ENCODE measurements around the gene THBD.

The THBD gene

DNA sequence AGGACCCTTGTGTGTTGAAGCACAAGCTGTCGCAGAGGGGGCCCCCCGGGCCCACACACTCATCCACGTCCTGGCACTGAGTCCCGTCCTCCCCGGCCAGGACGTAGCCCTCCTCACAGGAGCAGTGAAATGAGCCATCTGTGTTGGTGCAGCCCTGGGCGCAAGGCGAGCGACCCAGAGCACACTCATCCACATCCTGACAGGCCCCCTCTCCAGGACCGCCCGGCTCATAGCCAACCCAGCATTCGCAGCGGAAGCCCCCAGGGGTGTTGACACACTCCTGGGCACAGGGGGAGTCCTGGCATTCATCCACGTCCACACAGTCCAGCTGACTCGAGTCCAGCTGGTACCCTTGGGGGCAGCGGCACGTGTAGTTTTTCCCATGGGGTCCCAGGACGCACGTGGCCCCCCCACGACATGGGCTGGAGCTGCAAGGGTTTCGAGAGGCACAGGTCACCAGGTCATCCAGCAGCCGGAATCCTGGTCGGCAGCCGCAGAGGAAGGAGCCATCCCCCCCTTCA lies 35.4 kb upstream of the THBD start:
- H3K27ac ChIP-seq (ENCODE audit: low read depth in 2 of 2, low read length in 2 of 2), result peak overlapping the region; percentile 58 to 61
- no peaks in the 10 kb centered on the region for H3K9me3 ChIP-seq (ENCODE audit: control insufficient read depth in 2 of 2, low read length in 2 of 2)
- H3K4me3 ChIP-seq (ENCODE audit: low read length in 2 of 2), result peak overlapping the region in 1 of 2 donors; percentile 50
- peak overlapping the region in 1 of 2 donors; percentile 24 for H3K9ac ChIP-seq (ENCODE audit: low read depth in 1 of 2, low read length in 2 of 2)
- no peaks in the 10 kb centered on the region for H3K36me3 ChIP-seq (ENCODE audit: control insufficient read depth in 2 of 2, insufficient read depth in 2 of 2, low read length in 2 of 2)
- H3K4me1 ChIP-seq (ENCODE audit: control insufficient read depth in 2 of 2, insufficient read depth in 2 of 2, low read length in 2 of 2), result no peaks in the 10 kb centered on the region
- H3K27me3 ChIP-seq (ENCODE audit: control insufficient read depth in 2 of 2, insufficient read depth in 2 of 2, low read length in 2 of 2), result no peaks in the 10 kb centered on the region

DNA sequence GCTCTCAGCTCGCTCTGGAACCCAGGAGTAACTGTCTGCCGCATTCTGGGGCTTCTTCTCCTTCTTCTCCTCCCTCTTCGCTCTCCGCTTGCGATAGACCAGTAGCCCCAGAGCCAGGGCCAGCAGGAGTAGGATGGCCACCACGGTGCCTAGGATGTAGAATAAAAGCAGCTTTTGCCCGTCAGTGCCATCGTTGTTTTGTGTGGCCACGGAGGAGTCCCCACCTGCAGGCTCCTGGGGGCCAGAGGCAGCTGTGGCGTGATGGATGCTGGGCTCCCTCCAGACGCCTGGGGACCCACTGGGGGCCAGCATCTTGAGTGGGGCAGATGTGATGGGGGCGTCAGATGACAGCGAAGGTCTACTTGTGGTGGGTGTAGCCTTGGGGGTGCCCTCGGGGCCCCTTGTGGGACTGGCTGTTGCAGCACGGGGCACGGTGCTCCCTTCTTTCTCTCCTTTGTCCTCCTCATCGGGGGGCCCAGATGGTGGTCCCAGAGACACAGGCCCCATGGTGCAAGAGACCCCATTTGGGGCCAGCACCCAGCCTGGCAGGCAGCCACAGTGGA lies 34.9 kb upstream of the THBD start:
- Histone ChIP-seq H3K9me3 (ENCODE audit: control insufficient read depth in 2 of 2, low read length in 2 of 2) (no peaks in the 10 kb centered on the region), H3K9ac (ENCODE audit: low read depth in 1 of 2, low read length in 2 of 2) (peak overlapping the region; percentile 14 to 24), H3K27me3 (ENCODE audit: control insufficient read depth in 2 of 2, insufficient read depth in 2 of 2, low read length in 2 of 2) (no peaks in the 10 kb centered on the region), H3K4me1 (ENCODE audit: control insufficient read depth in 2 of 2, insufficient read depth in 2 of 2, low read length in 2 of 2) (no peaks in the 10 kb centered on the region), H3K27ac (ENCODE audit: low read depth in 2 of 2, low read length in 2 of 2) (peak overlapping the region; percentile 58 to 61), H3K36me3 (ENCODE audit: control insufficient read depth in 2 of 2, insufficient read depth in 2 of 2, low read length in 2 of 2) (no peaks in the 10 kb centered on the region), H3K4me3 (ENCODE audit: low read length in 2 of 2) (peak overlapping the region; percentile 33 to 50)

DNA sequence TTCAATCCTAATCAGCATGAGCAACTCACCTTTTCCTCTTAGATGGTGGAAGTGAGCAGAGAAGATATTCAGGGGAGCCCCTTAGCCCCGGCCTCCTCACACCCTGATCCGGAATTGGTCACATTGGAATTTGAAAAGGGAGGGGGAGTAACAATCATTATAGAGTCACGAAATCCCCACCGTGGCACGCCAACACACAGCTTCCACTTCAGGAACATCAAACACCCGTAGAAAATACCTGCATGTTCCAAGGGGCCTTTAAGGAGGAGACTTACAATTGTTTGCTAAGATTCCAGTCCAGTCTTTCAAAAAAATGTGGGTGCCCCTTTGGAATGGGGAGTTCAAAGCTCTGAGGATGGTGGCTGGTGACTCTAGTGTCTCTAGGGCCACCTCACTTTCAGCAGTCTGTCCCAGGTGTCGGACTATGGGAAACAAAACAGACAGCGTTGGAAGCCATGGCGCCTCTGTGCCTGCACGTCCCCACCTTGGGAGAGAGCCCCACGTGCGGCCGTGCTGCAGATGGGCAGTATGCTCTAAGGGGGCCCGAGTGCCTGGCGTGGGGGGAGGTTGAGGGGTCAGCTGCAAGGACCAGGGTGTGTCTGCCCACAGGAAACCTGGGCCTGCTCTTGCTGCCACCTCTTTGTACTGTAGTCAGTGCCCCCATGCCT lies 34.2 kb upstream of the THBD start:
- H3K9ac ChIP-seq (ENCODE audit: low read depth in 1 of 2, low read length in 2 of 2), result peak overlapping the region; percentile 32 to 37
- H3K4me3 ChIP-seq (ENCODE audit: low read length in 2 of 2), result peak overlapping the region; percentile 33 to 48
- peak overlapping the region; percentile 58 to 61 for H3K27ac ChIP-seq (ENCODE audit: low read depth in 2 of 2, low read length in 2 of 2)
- no peaks in the 10 kb centered on the region for H3K9me3 ChIP-seq (ENCODE audit: control insufficient read depth in 2 of 2, low read length in 2 of 2)
- H3K27me3 ChIP-seq (ENCODE audit: control insufficient read depth in 2 of 2, insufficient read depth in 2 of 2, low read length in 2 of 2), result no peaks in the 10 kb centered on the region
- no peaks in the 10 kb centered on the region for H3K4me1 ChIP-seq (ENCODE audit: control insufficient read depth in 2 of 2, insufficient read depth in 2 of 2, low read length in 2 of 2)
- no peaks in the 10 kb centered on the region for H3K36me3 ChIP-seq (ENCODE audit: control insufficient read depth in 2 of 2, insufficient read depth in 2 of 2, low read length in 2 of 2)

DNA sequence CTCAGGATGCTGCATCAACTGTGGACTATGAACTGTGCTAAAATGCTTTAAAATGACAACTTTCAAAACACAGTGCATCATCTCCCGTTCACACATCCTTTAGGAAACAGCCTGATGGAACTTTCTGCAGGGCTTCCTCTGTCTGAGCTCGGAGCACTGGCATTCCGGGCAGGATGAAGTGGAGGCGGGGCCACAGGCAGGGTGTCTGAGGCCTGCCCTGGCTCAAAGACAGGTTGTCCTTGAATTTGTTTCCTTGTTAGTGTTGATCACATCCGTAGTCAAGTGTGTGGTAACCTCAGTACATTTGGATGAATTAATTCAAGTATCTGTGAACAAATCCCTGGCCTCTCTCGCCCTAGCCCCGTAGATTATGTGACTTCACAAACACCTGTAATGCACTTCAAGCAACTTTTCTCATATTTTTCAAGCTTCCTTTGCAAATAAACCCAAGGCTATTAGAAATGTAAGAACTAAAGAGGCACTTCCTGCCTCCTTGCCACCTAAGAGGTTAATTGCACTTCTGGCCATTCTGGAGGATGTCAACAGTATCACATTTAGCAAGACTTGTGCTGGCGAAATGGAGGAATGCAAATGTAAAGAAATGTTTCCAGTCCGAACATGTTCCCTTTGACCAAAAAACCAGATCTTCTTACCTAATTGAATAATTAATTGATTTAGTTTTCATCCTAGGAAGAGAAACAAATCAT lies 33.5 kb upstream of the THBD start:
- Histone ChIP-seq H3K4me1 (ENCODE audit: control insufficient read depth in 2 of 2, insufficient read depth in 2 of 2, low read length in 2 of 2) (no peaks in the 10 kb centered on the region), H3K9ac (ENCODE audit: low read depth in 1 of 2, low read length in 2 of 2) (no peak overlapping the region), H3K4me3 (ENCODE audit: low read length in 2 of 2) (peak overlapping the region in 1 of 2 donors; percentile 22), H3K27me3 (ENCODE audit: control insufficient read depth in 2 of 2, insufficient read depth in 2 of 2, low read length in 2 of 2) (no peaks in the 10 kb centered on the region), H3K36me3 (ENCODE audit: control insufficient read depth in 2 of 2, insufficient read depth in 2 of 2, low read length in 2 of 2) (no peaks in the 10 kb centered on the region), H3K9me3 (ENCODE audit: control insufficient read depth in 2 of 2, low read length in 2 of 2) (no peaks in the 10 kb centered on the region), H3K27ac (ENCODE audit: low read depth in 2 of 2, low read length in 2 of 2) (peak overlapping the region; percentile 58 to 61)

DNA sequence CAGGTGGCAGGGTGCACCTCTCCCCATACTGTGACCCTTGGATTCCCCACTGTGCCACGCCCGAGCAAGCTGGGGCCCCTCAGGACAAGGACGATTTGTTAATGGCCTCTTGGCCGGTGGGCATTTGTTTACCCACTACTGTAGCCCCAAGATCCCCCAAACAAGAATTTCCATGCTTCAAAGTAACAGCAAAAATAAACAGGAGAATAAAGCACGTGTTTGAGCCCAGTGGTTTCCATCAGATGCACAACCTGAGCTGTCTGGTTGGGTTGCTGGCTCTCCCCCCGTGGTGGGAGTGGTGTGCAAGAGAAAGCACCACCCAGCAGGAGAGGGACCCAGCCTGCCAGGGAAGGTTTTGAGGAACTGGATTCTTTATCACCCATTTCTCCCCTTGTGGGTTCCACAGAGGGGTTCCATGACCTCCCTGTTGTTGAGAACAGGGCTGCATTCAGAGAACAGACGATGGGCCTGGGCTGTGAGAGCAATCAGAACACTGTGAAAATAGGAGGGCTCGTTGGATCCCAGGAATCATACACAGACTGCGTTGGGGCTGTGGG lies 31.9 kb upstream of the THBD start:
- H3K36me3 ChIP-seq (ENCODE audit: control insufficient read depth in 2 of 2, insufficient read depth in 2 of 2, low read length in 2 of 2), result no peaks in the 10 kb centered on the region
- no peaks in the 10 kb centered on the region for H3K9me3 ChIP-seq (ENCODE audit: control insufficient read depth in 2 of 2, low read length in 2 of 2)
- no peak overlapping the region for H3K9ac ChIP-seq (ENCODE audit: low read depth in 1 of 2, low read length in 2 of 2)
- no peak overlapping the region for H3K4me3 ChIP-seq (ENCODE audit: low read length in 2 of 2)
- H3K27ac ChIP-seq (ENCODE audit: low read depth in 2 of 2, low read length in 2 of 2), result no peak overlapping the region
- no peaks in the 10 kb centered on the region for H3K4me1 ChIP-seq (ENCODE audit: control insufficient read depth in 2 of 2, insufficient read depth in 2 of 2, low read length in 2 of 2)
- H3K27me3 ChIP-seq (ENCODE audit: control insufficient read depth in 2 of 2, insufficient read depth in 2 of 2, low read length in 2 of 2), result no peaks in the 10 kb centered on the region

DNA sequence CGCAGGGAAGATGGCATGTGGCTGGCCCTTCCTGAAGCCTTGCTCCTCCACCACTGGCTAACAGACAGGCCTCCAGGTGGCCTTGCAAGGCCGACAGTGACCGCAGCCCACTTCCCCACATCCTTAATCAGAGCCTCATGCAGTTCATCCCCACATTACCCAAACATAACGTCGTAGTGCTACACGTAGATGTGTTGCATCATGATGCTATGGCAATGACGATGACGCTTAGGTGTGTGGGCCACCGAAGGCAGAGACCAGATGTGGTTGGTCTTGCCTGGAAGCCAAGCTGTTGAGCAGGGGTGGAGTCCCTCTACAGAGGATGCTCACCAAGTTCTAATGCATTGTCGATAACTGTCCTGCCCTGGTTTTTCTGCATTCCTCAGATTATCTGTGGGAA lies 31.0 kb upstream of the THBD start:
- Histone ChIP-seq H3K9ac (ENCODE audit: low read depth in 1 of 2, low read length in 2 of 2) (no peak overlapping the region), H3K27me3 (ENCODE audit: control insufficient read depth in 2 of 2, insufficient read depth in 2 of 2, low read length in 2 of 2) (no peaks in the 10 kb centered on the region), H3K36me3 (ENCODE audit: control insufficient read depth in 2 of 2, insufficient read depth in 2 of 2, low read length in 2 of 2) (no peaks in the 10 kb centered on the region), H3K4me3 (ENCODE audit: low read length in 2 of 2) (no peak overlapping the region), H3K4me1 (ENCODE audit: control insufficient read depth in 2 of 2, insufficient read depth in 2 of 2, low read length in 2 of 2) (no peaks in the 10 kb centered on the region), H3K9me3 (ENCODE audit: control insufficient read depth in 2 of 2, low read length in 2 of 2) (no peaks in the 10 kb centered on the region), H3K27ac (ENCODE audit: low read depth in 2 of 2, low read length in 2 of 2) (no peak overlapping the region)

DNA sequence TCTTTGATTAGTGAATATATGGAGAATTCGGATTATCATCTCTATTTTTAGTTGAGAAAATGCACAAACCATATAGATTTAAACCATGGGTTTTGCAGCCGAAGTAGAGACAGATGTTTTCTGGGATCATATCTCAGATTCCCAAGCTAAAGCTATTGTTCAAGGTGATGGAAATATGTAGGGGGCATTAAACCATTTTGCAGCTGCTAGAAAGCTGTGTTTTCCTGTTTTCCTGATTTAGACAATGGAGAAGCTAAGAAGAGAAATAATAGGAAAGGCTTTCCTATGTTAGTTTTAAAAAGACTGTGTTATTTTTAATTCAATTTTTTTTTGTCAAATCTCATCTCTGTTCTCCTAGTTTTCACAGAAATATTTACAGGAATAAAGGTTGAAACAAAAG lies 30.5 kb upstream of the THBD start:
- Histone ChIP-seq H3K27me3 (ENCODE audit: control insufficient read depth in 2 of 2, insufficient read depth in 2 of 2, low read length in 2 of 2) (no peaks in the 10 kb centered on the region), H3K27ac (ENCODE audit: low read depth in 2 of 2, low read length in 2 of 2) (no peak overlapping the region)

DNA sequence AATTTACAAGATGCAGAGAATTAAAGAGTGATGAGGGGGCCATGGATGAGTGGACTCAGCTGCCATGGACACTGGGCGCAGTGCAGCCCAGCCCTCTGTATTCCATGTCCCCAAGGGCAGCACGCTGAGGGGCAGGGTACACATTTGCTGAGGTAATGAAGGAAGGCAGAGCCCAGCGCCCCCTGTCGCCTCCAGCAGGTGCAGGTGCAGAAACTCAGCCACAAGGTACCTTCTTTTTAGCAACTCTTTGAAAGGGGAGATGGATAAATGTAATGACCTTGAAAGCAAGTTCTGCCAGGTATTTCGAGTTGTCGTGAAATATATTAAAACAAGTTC lies 29.5 kb upstream of the THBD start:
- H3K36me3 ChIP-seq (ENCODE audit: control insufficient read depth in 2 of 2, insufficient read depth in 2 of 2, low read length in 2 of 2), result no peaks in the 10 kb centered on the region
- no peak overlapping the region for H3K4me3 ChIP-seq (ENCODE audit: low read length in 2 of 2)
- no peaks in the 10 kb centered on the region for H3K27me3 ChIP-seq (ENCODE audit: control insufficient read depth in 2 of 2, insufficient read depth in 2 of 2, low read length in 2 of 2)
- H3K27ac ChIP-seq (ENCODE audit: low read depth in 2 of 2, low read length in 2 of 2), result no peak overlapping the region
- H3K4me1 ChIP-seq (ENCODE audit: control insufficient read depth in 2 of 2, insufficient read depth in 2 of 2, low read length in 2 of 2), result no peaks in the 10 kb centered on the region
- no peak overlapping the region for H3K9ac ChIP-seq (ENCODE audit: low read depth in 1 of 2, low read length in 2 of 2)
- H3K9me3 ChIP-seq (ENCODE audit: control insufficient read depth in 2 of 2, low read length in 2 of 2), result no peaks in the 10 kb centered on the region

More for the DNA sequence above, 30.5 kb upstream of the THBD start:
- no peak overlapping the region for H3K4me3 ChIP-seq (ENCODE audit: low read length in 2 of 2)
- no peak overlapping the region for H3K9ac ChIP-seq (ENCODE audit: low read depth in 1 of 2, low read length in 2 of 2)
- H3K36me3 ChIP-seq (ENCODE audit: control insufficient read depth in 2 of 2, insufficient read depth in 2 of 2, low read length in 2 of 2), result no peaks in the 10 kb centered on the region
- no peaks in the 10 kb centered on the region for H3K9me3 ChIP-seq (ENCODE audit: control insufficient read depth in 2 of 2, low read length in 2 of 2)
- no peaks in the 10 kb centered on the region for H3K4me1 ChIP-seq (ENCODE audit: control insufficient read depth in 2 of 2, insufficient read depth in 2 of 2, low read length in 2 of 2)

DNA sequence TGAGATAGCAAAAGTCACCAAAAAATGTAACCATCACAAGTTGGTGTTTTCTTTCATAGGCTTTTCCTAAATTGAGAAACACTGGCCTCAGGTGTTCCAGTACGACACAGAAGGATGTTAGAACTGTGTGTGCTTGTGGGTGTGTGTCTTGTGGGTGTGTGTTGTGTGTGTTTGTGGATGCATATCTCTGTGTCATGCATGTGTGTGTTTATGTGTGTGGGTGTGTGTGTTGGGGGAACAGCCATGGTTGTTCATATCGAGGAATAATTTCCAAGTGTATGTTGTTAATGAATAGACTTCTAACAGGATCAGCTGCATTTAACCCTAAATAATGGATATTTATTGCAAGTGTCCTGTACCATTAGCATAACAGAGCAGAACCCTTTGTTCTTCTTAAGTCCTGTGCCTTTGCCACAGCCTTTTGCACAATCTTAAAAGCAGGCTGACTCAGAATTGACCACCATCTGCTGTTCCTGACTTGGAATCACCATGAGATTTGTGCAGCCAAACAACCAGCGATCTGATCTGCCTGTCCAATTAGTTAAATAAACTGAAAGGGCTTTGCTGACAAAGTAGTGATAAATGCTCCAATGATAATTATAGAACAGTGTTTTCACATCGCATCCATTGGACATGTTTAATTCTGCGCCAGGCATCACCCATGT lies 29.0 kb upstream of the THBD start:
- no peaks in the 10 kb centered on the region for H3K27me3 ChIP-seq (ENCODE audit: control insufficient read depth in 2 of 2, insufficient read depth in 2 of 2, low read length in 2 of 2)
- no peaks in the 10 kb centered on the region for H3K4me1 ChIP-seq (ENCODE audit: control insufficient read depth in 2 of 2, insufficient read depth in 2 of 2, low read length in 2 of 2)
- no peaks in the 10 kb centered on the region for H3K36me3 ChIP-seq (ENCODE audit: control insufficient read depth in 2 of 2, insufficient read depth in 2 of 2, low read length in 2 of 2)
- H3K9me3 ChIP-seq (ENCODE audit: control insufficient read depth in 2 of 2, low read length in 2 of 2), result no peaks in the 10 kb centered on the region
- no peak overlapping the region for H3K27ac ChIP-seq (ENCODE audit: low read depth in 2 of 2, low read length in 2 of 2)
- H3K9ac ChIP-seq (ENCODE audit: low read depth in 1 of 2, low read length in 2 of 2), result no peak overlapping the region
- no peak overlapping the region for H3K4me3 ChIP-seq (ENCODE audit: low read length in 2 of 2)

DNA sequence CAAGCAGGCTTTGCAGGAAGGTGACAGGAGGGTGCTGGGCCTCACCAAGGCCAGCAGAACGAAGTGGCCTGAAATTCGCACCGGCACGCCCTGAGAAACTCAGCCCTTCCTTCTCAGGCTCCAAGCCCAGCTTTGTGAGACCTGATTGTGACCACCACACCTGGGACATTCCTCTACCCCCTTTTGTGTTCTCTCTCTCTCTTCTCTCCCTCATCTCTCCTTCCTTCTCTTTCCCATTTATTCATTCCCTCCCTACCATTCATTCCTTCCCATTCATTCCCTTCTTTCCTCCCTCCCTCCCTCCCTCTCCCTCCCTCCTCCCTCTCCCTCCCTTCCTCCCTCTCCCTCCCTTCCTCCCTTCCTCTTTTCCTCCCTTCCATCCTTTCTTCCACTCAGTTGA lies 27.8 kb upstream of the THBD start:
- no peaks in the 10 kb centered on the region for H3K9me3 ChIP-seq (ENCODE audit: control insufficient read depth in 2 of 2, low read length in 2 of 2)
- H3K36me3 ChIP-seq (ENCODE audit: control insufficient read depth in 2 of 2, insufficient read depth in 2 of 2, low read length in 2 of 2), result no peaks in the 10 kb centered on the region
- H3K4me1 ChIP-seq (ENCODE audit: control insufficient read depth in 2 of 2, insufficient read depth in 2 of 2, low read length in 2 of 2), result no peaks in the 10 kb centered on the region
- H3K27me3 ChIP-seq (ENCODE audit: control insufficient read depth in 2 of 2, insufficient read depth in 2 of 2, low read length in 2 of 2), result no peaks in the 10 kb centered on the region
- no peak overlapping the region for H3K27ac ChIP-seq (ENCODE audit: low read depth in 2 of 2, low read length in 2 of 2)
- H3K9ac ChIP-seq (ENCODE audit: low read depth in 1 of 2, low read length in 2 of 2), result no peak overlapping the region
- H3K4me3 ChIP-seq (ENCODE audit: low read length in 2 of 2), result no peak overlapping the region
